Bronchial epithelial cell (primary cell): ENCODE data around the gene TRIM41. TPM values are rescaled to one million over a fixed set of nuclear protein-coding genes. Genes with fewer than 3 reads are reported as not detected.
"Not testable (repeated sequence)": the region's sequence is repeated elsewhere in the genome, so short reads cannot be mapped to it uniquely, and the experiment has no call there.

Experiments
- DNase-seq: peaks from one replicate; pipeline ENCODE4 v3.0.0-alpha.2; 2010; ENCODE audit warnings: low read depth
- FAIRE-seq: peaks from 2 replicates; lab custom pipeline; 2011; peaks lifted over from hg19 to GRCh38; lab: Jason Lieb, UNC
- H3K27me3 ChIP-seq: 2 replicates; pipeline ENCODE4 v1.5.1; 2011; ENCODE audit warnings: low read length; ENCODE audit not compliant: control insufficient read depth, insufficient read depth
- H3K36me3 ChIP-seq: 2 replicates; pipeline ENCODE4 v1.5.1; 2011; ENCODE audit warnings: low read length; ENCODE audit not compliant: control insufficient read depth, insufficient read depth
- H3K4me3 ChIP-seq: 2 replicates; pipeline ENCODE4 v1.5.1; 2011; ENCODE audit warnings: mild to moderate bottlenecking, low read depth, low read length, control low read depth
- CTCF ChIP-seq: IDR thresholded peaks from 2 replicates; pipeline ENCODE4 v1.5.1; 2011; ENCODE audit warnings: mild to moderate bottlenecking, moderate library complexity, low read length, control low read depth, inconsistent platforms; ENCODE audit not compliant: insufficient read depth, severe bottlenecking
- total RNA-seq: library from RNA; depleted of rRNA; stranded (reverse); fragments of >200 nt; gene quantifications from 2 replicates; pipeline ENCODE4 v1.2.1, GENCODE V29; 2014

Gene TRIM41
- total RNA-seq, 1 donor from 2014 or later = 10.3 TPM

DNA sequence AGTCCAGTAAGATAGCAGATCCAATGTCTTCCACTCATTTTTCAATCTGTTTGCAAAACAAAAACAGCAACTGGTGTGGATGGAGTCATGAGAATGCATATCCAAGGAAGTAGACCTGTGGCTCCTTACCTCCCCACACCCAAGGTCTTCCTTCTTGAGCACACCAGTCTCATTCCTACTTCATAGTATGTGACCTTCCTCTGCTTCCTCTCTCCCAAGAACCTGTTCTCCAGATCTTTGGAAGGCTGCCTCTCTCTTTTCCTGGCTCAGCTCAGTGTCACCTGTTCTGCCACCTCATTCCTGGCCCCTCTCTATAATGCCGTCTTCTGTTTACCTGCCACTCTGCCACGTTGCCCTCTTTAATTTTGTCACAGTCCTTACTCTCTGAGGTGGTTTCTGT, 10.1 kb upstream of the TRIM41 start:
- FAIRE-seq (no peak), DNase-seq (no peak)
- TF ChIP-seq CTCF = no peak

DNA sequence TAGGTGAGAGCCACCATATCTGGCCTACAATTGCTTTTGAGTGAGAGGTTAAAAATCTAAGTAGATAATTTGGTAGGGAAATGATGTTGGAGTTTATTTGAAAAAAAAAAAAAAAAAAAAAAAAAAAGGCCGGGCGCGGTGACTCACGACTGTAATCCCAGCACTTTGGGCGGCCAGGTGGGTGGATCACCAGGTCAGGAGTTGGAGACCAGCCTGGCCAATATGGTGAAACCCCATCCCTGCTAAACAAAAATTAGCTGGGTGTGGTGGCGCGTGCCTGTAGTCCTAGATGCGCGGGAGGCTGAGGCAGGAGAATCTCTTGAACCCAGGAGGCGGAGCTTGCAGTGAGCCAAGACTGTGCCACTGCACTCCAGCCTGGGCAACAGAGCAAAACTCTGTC, 8.8 kb upstream of the TRIM41 start:
- not testable (repeated sequence) for DNase-seq, H3K36me3 ChIP-seq, H3K4me3 ChIP-seq, H3K27me3 ChIP-seq, FAIRE-seq

More for the DNA sequence above, 10.1 kb upstream of the TRIM41 start:
- Histone ChIP-seq H3K27me3 (no peaks in the 10 kb centered on the region), H3K36me3 (no peaks in the 10 kb centered on the region), H3K4me3 (no peak overlapping the region)

DNA sequence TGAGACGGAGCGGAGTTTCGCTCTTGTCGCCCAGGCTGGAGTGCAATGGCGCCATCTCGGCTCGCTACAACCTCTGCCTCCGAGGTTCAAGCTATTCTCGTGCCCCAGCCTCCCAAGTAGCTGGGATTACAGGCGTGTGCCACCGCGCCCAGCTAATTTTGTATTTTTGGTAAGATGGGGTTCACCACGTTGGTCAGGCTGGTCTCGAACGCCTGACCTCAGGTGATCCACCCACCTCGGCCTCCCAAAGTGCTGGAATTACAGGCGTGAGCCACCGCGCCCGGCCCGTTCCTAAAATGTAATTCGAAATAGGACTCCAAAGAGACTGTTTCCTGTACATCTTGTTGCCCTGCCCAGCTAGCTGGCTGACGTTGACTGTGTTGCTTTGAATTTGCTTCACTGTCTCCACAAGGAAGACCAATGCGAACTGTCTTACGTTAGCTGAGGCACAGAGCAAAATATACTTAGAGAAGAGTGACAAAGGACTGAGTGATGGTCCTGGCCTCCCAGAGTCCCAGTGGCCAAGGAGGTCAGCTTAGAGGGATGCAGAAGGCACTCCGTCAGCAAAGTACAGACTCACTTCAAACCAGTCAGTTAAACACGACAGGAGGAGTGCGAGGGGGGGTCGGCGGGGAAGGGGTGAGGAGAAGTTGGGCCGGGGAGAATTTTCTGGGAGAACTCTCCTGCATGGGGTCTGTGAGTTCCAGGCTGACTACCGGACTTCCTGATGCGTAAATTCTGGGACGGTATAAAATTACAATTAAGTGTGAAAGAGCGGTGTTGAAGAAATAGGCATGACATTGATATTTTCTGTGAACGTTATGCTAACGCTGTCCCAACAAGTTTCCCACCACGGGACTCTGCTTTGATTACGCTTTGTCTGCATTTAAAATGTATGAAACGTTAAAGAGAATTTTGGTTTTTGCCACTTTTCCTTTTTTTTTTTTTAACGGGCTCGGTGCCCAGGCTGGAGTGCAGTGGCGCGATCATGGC, 6.8 kb upstream of the TRIM41 start:
- Histone ChIP-seq H3K4me3 (peak overlapping the region; percentile 26), H3K36me3 (no peaks in the 10 kb centered on the region), H3K27me3 (no peaks in the 10 kb centered on the region)
- no peak for TF ChIP-seq CTCF
- no peak for DNase-seq
- FAIRE-seq = no peak

GRCh38 chr5:181217111-181217802, 5.8 kb upstream of the TRIM41 start:
- H3K36me3 ChIP-seq = no peaks in the 10 kb centered on the region
- peak overlapping the region; percentile 40 for H3K4me3 ChIP-seq
- TF ChIP-seq CTCF = no peak
- H3K27me3 ChIP-seq = no peaks in the 10 kb centered on the region
- DNase-seq (peak; percentile 35), FAIRE-seq (no peak)

DNA sequence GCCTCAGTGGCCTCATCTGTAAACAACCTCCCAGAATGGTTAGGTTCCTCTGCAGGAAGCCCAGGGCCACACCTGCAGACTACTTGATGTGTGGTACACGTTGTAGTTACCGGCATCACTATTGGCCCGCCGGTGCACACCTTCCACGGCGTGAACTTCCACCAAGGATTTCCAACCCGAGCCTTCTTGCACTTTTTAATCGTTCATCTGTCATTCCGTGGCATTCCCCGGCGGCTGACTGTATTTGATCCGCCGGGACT, 5.3 kb upstream of the TRIM41 start:
- Histone ChIP-seq H3K27me3 (no peaks in the 10 kb centered on the region), H3K36me3 (no peaks in the 10 kb centered on the region), H3K4me3 (peak overlapping the region; percentile 40)
- FAIRE-seq (no peak), DNase-seq (no peak)
- no peak for TF ChIP-seq CTCF

- no peak overlapping the region for H3K4me3 ChIP-seq
- H3K36me3 ChIP-seq = no peaks in the 10 kb centered on the region
- DNase-seq (no peak), FAIRE-seq (no peak)
- H3K27me3 ChIP-seq = no peaks in the 10 kb centered on the region
- no peak for TF ChIP-seq CTCF
These were observed 4.3 kb upstream of the TRIM41 start for GRCh38 chr5:181218795-181219124.
